Measurements from ENCODE around the gene NOP10.

DNA sequence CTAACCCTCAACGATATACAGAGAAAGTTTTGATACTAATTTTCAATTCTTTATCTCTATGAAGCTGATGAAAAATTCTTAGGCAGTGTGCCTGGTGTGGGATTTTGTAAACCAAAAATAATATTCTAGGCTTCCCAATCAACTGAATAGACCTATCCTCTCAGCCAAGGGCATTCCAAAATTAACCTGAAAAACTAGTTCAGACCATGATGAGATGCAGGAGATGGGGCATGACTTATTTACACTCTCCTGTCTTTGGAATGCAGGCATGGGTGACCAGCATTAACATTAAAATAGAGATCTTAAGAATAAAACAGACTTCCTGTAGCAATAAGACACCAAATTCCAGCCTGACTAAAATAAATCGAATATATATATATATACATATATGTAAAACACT, 31.9 kb upstream of the NOP10 start:
- TF ChIP-seq ZNF792 (CRISPR knock-in tag; IDR thresholded peaks at IDR 0.05) (no peak), YEATS2 (CRISPR knock-in tag; IDR thresholded peaks at IDR 0.05; ENCODE audit: borderline replicate concordance) (no peak), ZNF329 (CRISPR knock-in tag; IDR thresholded peaks at IDR 0.05; ENCODE audit: low read depth) (no peak)
- TF ChIP-seq, protein P1, sequence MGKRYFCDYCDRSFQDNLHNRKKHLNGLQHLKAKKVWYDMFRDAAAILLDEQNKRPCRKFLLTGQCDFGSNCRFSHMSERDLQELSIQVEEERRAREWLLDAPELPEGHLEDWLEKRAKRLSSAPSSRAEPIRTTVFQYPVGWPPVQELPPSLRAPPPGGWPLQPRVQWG (CRISPR knock-in tag; IDR thresholded peaks at IDR 0.05; ENCODE audit: borderline replicate concordance, low read depth), result no peak
- TF ChIP-seq, protein P2, sequence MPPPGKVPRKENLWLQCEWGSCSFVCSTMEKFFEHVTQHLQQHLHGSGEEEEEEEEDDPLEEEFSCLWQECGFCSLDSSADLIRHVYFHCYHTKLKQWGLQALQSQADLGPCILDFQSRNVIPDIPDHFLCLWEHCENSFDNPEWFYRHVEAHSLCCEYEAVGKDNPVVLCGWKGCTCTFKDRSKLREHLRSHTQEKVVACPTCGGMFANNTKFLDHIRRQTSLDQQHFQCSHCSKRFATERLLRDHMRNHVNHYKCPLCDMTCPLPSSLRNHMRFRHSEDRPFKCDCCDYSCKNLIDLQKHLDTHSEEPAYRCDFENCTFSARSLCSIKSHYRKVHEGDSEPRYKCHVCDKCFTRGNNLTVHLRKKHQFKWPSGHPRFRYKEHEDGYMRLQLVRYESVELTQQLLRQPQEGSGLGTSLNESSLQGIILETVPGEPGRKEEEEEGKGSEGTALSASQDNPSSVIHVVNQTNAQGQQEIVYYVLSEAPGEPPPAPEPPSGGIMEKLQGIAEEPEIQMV (CRISPR knock-in tag; IDR thresholded peaks at IDR 0.05; ENCODE audit: low read depth), result no peak
